GM19328 (cell line): ENCODE data around the gene TUBB1.
"Not testable (repeated sequence)": the region's sequence is repeated elsewhere in the genome, so short reads cannot be mapped to it uniquely, and the experiment has no call there.

Experiments used
- ATAC-seq: cut with Tn5 transposase; IDR thresholded peaks from one replicate; pipeline ENCODE4 v1.9.1; 2021; ENCODE audit warnings: mild to moderate bottlenecking, moderate library complexity; ENCODE audit not compliant: unreplicated experiment

TUBB1 gene

GRCh38 chr20:59019217-59019616 is at the start of gene TUBB1:
Gene TUBB1, plus strand, starts transcription at chr20:59019429. Its CDS starts 94 bp downstream, at chr20:59019523.
- no peak for ATAC-seq

GRCh38 chr20:58969439-58969838 is 49.8 kb upstream of the TUBB1 start:
- ATAC-seq: no peak

GRCh38 chr20:58970146-58970545 is 49.1 kb upstream of the TUBB1 start:
- peak; percentile 60 for ATAC-seq

- no peak for ATAC-seq
Observed at GRCh38 chr20:58971429-58971828, 47.8 kb upstream of the TUBB1 start.

- ATAC-seq: no peak
Observed at GRCh38 chr20:58973179-58973578, 46.0 kb upstream of the TUBB1 start.

GRCh38 chr20:58973866-58974265 is 45.4 kb upstream of the TUBB1 start:
- ATAC-seq: no peak

GRCh38 chr20:58975353-58975752 is 43.9 kb upstream of the TUBB1 start:
- ATAC-seq: no peak

- no peak for ATAC-seq
Observed at GRCh38 chr20:58976061-58976730, 43.0 kb upstream of the TUBB1 start.

- no peak for ATAC-seq
Observed at GRCh38 chr20:58978351-58979190, 40.7 kb upstream of the TUBB1 start.

- peak; percentile 74 for ATAC-seq
Observed at GRCh38 chr20:58980711-58981627, 38.3 kb upstream of the TUBB1 start, which contains the start of gene NELFCD. Gene NELFCD, plus strand, starts transcription at chr20:58981256. Its CDS starts 54 bp downstream, at chr20:58981310.

GRCh38 chr20:58981628-58982364 is 37.4 kb upstream of the TUBB1 start:
- ATAC-seq: peak; percentile 1

- ATAC-seq: no peak
Observed at GRCh38 chr20:58982406-58983114, 36.7 kb upstream of the TUBB1 start.

- ATAC-seq: not testable (repeated sequence)
Observed at GRCh38 chr20:58983115-58983468, 36.1 kb upstream of the TUBB1 start.

GRCh38 chr20:58984691-58985090 is 34.5 kb upstream of the TUBB1 start:
- ATAC-seq: no peak

- ATAC-seq: no peak
Observed at GRCh38 chr20:58985656-58986055, 33.6 kb upstream of the TUBB1 start.

- ATAC-seq: no peak
Observed at GRCh38 chr20:58986286-58986967, 32.8 kb upstream of the TUBB1 start.

GRCh38 chr20:58986968-58987517 is 32.2 kb upstream of the TUBB1 start:
- ATAC-seq: no peak

GRCh38 chr20:58987790-58988564 is 31.3 kb upstream of the TUBB1 start:
- no peak for ATAC-seq
